Neural progenitor cell (in vitro differentiated cells): ENCODE measurements around the gene APEH.
"Not testable (repeated sequence)": the region's sequence is repeated elsewhere in the genome, so short reads cannot be mapped to it uniquely, and the experiment has no call there.

Experiments used
- CTCF ChIP-seq: fragments of 200-600 bp; sonication (generic); IDR thresholded peaks from 2 replicates; pipeline ENCODE4 v1.5.1; 2017; ENCODE audit warnings: antibody characterized with exemption, mild to moderate bottlenecking
- EZH2 ChIP-seq: fragments of 200-600 bp; sonication (generic); IDR thresholded peaks from 2 replicates; pipeline ENCODE4 v1.6.1; 2017; ENCODE audit warnings: antibody characterized with exemption, mild to moderate bottlenecking, moderate library complexity

GRCh38 chr3:49695350-49696015, 21.3 kb downstream of the APEH start:
- TF ChIP-seq CTCF, EZH2: not testable (repeated sequence)
